Body of pancreas (tissue), 4 donors: Measurements from ENCODE around the gene DNAJC10.
A peak's percentile ranks its signal among the peaks of the same experiment; 100 is the strongest.

ENCODE experiments used
- POLR2A ChIP-seq, 3 donors: fragments of 450-650 bp; IDR thresholded peaks; one replicate each; pipeline ENCODE4 v1.6.1; 2016; ENCODE audit warnings: antibody characterized with exemption in 3 of 3, mild to moderate bottlenecking in 2 of 3
- TF ChIP-seq, protein P1 (sequence below), 7 experiments: fragments of 450-650 bp in 4 of 7; fragments of 200-600 bp in 3 of 7; sonication (generic) in 3 of 7; IDR thresholded peaks; one replicate each; pipeline ENCODE4 v1.5.1; 2016 to 2019; ENCODE audit warnings: antibody characterized with exemption in 7 of 7

DNA sequence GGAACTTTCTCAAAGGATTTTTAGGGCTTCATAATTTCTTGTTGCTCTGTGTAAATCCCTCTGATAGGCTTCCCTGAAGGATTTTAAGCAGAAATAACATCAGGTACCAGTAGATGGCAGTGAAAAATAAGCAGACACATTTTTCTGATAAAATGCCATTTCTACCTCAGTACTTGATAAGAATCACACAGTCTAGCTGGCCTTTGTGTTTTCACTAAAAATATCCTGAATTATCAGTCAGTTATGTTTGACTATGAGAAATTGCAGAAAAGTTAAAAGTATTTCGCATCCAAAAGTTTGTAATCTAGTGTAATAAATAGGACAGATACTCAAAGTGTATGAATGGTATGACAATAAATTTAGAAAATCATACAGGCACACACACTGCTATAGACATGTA is 68.7 kb downstream of the DNAJC10 start:
- TF ChIP-seq POLR2A (IDR thresholded peaks at IDR 0.05) = no peak
- TF ChIP-seq, protein P1, sequence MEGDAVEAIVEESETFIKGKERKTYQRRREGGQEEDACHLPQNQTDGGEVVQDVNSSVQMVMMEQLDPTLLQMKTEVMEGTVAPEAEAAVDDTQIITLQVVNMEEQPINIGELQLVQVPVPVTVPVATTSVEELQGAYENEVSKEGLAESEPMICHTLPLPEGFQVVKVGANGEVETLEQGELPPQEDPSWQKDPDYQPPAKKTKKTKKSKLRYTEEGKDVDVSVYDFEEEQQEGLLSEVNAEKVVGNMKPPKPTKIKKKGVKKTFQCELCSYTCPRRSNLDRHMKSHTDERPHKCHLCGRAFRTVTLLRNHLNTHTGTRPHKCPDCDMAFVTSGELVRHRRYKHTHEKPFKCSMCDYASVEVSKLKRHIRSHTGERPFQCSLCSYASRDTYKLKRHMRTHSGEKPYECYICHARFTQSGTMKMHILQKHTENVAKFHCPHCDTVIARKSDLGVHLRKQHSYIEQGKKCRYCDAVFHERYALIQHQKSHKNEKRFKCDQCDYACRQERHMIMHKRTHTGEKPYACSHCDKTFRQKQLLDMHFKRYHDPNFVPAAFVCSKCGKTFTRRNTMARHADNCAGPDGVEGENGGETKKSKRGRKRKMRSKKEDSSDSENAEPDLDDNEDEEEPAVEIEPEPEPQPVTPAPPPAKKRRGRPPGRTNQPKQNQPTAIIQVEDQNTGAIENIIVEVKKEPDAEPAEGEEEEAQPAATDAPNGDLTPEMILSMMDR (IDR thresholded peaks at IDR 0.05) = peak in 6 of 7 experiments; percentile 28 to 59 (median 49)
